ENCODE results near the gene COL15A1.

GRCh38 chr9:99023831-99024230, 80.1 kb downstream of the COL15A1 start:
- TF ChIP-seq, protein P1, sequence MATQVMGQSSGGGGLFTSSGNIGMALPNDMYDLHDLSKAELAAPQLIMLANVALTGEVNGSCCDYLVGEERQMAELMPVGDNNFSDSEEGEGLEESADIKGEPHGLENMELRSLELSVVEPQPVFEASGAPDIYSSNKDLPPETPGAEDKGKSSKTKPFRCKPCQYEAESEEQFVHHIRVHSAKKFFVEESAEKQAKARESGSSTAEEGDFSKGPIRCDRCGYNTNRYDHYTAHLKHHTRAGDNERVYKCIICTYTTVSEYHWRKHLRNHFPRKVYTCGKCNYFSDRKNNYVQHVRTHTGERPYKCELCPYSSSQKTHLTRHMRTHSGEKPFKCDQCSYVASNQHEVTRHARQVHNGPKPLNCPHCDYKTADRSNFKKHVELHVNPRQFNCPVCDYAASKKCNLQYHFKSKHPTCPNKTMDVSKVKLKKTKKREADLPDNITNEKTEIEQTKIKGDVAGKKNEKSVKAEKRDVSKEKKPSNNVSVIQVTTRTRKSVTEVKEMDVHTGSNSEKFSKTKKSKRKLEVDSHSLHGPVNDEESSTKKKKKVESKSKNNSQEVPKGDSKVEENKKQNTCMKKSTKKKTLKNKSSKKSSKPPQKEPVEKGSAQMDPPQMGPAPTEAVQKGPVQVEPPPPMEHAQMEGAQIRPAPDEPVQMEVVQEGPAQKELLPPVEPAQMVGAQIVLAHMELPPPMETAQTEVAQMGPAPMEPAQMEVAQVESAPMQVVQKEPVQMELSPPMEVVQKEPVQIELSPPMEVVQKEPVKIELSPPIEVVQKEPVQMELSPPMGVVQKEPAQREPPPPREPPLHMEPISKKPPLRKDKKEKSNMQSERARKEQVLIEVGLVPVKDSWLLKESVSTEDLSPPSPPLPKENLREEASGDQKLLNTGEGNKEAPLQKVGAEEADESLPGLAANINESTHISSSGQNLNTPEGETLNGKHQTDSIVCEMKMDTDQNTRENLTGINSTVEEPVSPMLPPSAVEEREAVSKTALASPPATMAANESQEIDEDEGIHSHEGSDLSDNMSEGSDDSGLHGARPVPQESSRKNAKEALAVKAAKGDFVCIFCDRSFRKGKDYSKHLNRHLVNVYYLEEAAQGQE (IDR thresholded peaks at IDR 0.05; ENCODE audit: insufficient read depth in 1 of 2, low read depth in 2 of 2, low read length in 2 of 2): peak in 1 of 2 experiments; percentile 14; a peak in 2 of 4 replicates
- TF ChIP-seq TAF1 (IDR thresholded peaks at IDR 0.05; ENCODE audit: borderline replicate concordance, insufficient read depth, low read length): no peak
- TF ChIP-seq POLR2AphosphoS5 (IDR thresholded peaks at IDR 0.05; ENCODE audit: low read depth, low read length): no peak
- TF ChIP-seq FOXP2 (optimal IDR thresholded peaks at IDR 0.05; ENCODE audit: borderline replicate concordance, extremely low read depth, extremely low read length, insufficient read depth): no peak
